ENCODE data around the gene ORM2.

- TF ChIP-seq CTCF (IDR thresholded peaks at IDR 0.05) (no peak), POLR2A (IDR thresholded peaks at IDR 0.05) (no peak)
Observed at GRCh38 chr9:114304416-114305188, 25.1 kb upstream of the ORM2 start.

Measured in Peyer's patch (tissue), 4 donors.